Measurements from ENCODE around the gene PSME3. TPM values are rescaled to one million over a fixed set of nuclear protein-coding genes. Genes with fewer than 3 reads are reported as not detected.

Gene PSME3
- total RNA-seq, 1 experiment from 2014 or later = 120 TPM

DNA sequence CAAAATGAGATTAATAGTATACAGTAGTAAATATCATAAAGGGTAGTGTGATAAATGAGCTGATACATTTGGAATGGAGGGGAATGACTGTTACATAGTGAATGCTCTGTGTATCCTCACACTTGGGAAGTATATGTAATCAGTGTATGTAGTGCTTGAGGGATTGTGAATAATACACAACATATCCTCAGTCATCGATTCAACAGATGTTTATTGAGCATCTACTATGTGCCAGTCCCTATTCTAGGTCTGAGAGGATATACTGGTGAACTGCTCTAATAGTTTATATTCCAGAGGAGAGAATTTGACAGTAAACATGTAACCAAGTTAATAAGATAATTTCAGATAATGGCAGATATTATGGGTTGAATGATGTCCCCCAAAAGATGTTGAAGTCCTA is 5.7 kb upstream of the PSME3 start:
- Histone ChIP-seq H3K4me1 (ENCODE audit: insufficient read depth, low read length, poor library complexity, severe bottlenecking) (no peaks in the 10 kb centered on the region), H3K27ac (ENCODE audit: low read depth, low read length, poor library complexity, severe bottlenecking) (no peak overlapping the region), H3K36me3 (ENCODE audit: insufficient read depth, low read length, poor library complexity, severe bottlenecking) (no peaks in the 10 kb centered on the region), H3K9me3 (ENCODE audit: low read depth, low read length, poor library complexity, severe bottlenecking) (no peaks in the 10 kb centered on the region), H3K27me3 (replicated peaks; ENCODE audit: insufficient read depth, low read depth, low read length, poor library complexity) (no peaks in the 10 kb centered on the region), H3K4me3 (ENCODE audit: low read depth, low read length, poor library complexity, severe bottlenecking) (no peak overlapping the region)
- TF ChIP-seq, protein P1, sequence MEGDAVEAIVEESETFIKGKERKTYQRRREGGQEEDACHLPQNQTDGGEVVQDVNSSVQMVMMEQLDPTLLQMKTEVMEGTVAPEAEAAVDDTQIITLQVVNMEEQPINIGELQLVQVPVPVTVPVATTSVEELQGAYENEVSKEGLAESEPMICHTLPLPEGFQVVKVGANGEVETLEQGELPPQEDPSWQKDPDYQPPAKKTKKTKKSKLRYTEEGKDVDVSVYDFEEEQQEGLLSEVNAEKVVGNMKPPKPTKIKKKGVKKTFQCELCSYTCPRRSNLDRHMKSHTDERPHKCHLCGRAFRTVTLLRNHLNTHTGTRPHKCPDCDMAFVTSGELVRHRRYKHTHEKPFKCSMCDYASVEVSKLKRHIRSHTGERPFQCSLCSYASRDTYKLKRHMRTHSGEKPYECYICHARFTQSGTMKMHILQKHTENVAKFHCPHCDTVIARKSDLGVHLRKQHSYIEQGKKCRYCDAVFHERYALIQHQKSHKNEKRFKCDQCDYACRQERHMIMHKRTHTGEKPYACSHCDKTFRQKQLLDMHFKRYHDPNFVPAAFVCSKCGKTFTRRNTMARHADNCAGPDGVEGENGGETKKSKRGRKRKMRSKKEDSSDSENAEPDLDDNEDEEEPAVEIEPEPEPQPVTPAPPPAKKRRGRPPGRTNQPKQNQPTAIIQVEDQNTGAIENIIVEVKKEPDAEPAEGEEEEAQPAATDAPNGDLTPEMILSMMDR (conservative IDR thresholded peaks at IDR 0.05; ENCODE audit: low read depth, low read length) = no peak
- no peak for TF ChIP-seq EZH2 (IDR thresholded peaks at IDR 0.05; ENCODE audit: borderline replicate concordance, low read depth, low read length, poor library complexity, severe bottlenecking)
- POLR2A ChIA-PET (ENCODE audit: low non-redundant PET) = no interaction called here
- no TSS peak for BruUV-seq (replicated peaks)
- no peak for DNase-seq (ENCODE audit: low spot score)
- intact Hi-C loops (cut with micrococcal nuclease; ENCODE audit: unreplicated experiment) = loop anchor here (10.0 kb wide), 1 partner anchor 103 kb away; no protein-coding TSS in a partner anchor
- CTCF ChIA-PET = no interaction called here

DNA sequence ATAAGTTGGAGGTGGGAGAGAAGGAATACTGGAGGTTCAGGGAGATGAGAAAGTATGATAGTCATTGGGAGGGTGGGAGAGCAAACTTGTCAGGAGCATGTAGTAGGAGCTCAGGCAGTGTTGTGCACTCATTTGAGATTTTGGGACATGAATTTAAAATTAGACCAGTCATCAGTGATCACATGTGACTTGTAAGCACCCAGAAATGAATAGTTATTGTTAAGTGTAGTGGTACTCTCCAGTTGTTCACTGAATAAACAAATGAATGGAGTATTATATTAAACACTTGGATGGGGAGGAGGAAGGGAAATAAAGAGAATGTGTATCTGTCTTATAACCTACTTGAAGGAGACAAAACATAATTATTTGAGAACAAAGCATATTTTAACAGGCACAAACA is 2.2 kb upstream of the PSME3 start:
- H3K4me1 ChIP-seq (ENCODE audit: insufficient read depth, low read length, poor library complexity, severe bottlenecking) = peaks cover 9% of the 10 kb centered on the region
- no peaks in the 10 kb centered on the region for H3K36me3 ChIP-seq (ENCODE audit: insufficient read depth, low read length, poor library complexity, severe bottlenecking)
- BruUV-seq (replicated peaks) = no TSS peak
- intact Hi-C loops (cut with micrococcal nuclease; ENCODE audit: unreplicated experiment) = no loop called here
- POLR2A ChIA-PET (ENCODE audit: low non-redundant PET) = no interaction called here
- H3K27me3 ChIP-seq (replicated peaks; ENCODE audit: insufficient read depth, low read depth, low read length, poor library complexity) = no peaks in the 10 kb centered on the region
- no peak for DNase-seq (ENCODE audit: low spot score)
- no peak overlapping the region for H3K4me3 ChIP-seq (ENCODE audit: low read depth, low read length, poor library complexity, severe bottlenecking)
- TF ChIP-seq, protein P1 (conservative IDR thresholded peaks at IDR 0.05; ENCODE audit: low read depth, low read length) = no peak
- no peak for TF ChIP-seq EZH2 (IDR thresholded peaks at IDR 0.05; ENCODE audit: borderline replicate concordance, low read depth, low read length, poor library complexity, severe bottlenecking)
- H3K9me3 ChIP-seq (ENCODE audit: low read depth, low read length, poor library complexity, severe bottlenecking) = no peaks in the 10 kb centered on the region
- no peak overlapping the region for H3K27ac ChIP-seq (ENCODE audit: low read depth, low read length, poor library complexity, severe bottlenecking)
- CTCF ChIA-PET = no interaction called here

DNA sequence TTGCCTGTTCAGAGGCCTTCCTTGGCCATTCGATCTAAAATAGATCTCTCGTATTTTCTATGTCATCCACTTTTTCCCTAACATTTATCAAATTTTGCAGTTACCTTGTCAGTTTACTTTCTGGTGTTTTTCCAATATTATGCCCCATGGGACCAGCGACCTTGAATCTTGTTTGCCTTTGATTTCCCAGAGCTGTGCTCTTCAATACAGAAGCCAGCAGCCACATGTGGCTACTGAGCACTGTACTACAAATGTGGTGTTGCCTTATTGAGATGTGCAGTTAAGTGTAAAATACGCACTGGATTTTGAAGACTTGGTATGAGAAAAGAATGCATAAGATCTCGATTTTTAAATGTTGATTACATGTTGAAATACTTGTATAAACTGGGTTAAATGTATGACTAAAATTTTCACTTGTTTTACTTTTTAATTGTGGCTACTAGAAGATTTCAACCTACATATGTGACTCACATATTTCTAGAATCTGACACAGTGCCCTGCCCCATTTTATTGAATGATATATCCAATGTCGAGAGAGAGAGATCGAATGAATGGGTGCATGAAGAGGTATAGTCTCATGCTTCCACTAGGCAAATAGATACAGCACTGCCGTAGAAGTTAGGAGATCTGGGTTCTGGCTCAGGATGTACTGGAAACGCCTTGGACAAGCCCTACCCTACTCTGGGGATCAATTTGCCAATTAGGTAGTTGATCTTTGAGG is 824 bp upstream of the PSME3 start:
- H3K27ac ChIP-seq (ENCODE audit: low read depth, low read length, poor library complexity, severe bottlenecking) = peak overlapping the region; percentile 95
- peaks cover 9% of the 10 kb centered on the region for H3K4me1 ChIP-seq (ENCODE audit: insufficient read depth, low read length, poor library complexity, severe bottlenecking)
- H3K27me3 ChIP-seq (replicated peaks; ENCODE audit: insufficient read depth, low read depth, low read length, poor library complexity) = no peaks in the 10 kb centered on the region
- H3K4me3 ChIP-seq (ENCODE audit: low read depth, low read length, poor library complexity, severe bottlenecking) = peak overlapping the region; percentile 79
- TF ChIP-seq, protein P1 (conservative IDR thresholded peaks at IDR 0.05; ENCODE audit: low read depth, low read length) = no peak
- no peak for TF ChIP-seq EZH2 (IDR thresholded peaks at IDR 0.05; ENCODE audit: borderline replicate concordance, low read depth, low read length, poor library complexity, severe bottlenecking)
- no peaks in the 10 kb centered on the region for H3K9me3 ChIP-seq (ENCODE audit: low read depth, low read length, poor library complexity, severe bottlenecking)
- H3K36me3 ChIP-seq (ENCODE audit: insufficient read depth, low read length, poor library complexity, severe bottlenecking) = no peaks in the 10 kb centered on the region
- intact Hi-C loops (cut with micrococcal nuclease; ENCODE audit: unreplicated experiment) = no loop called here
- no peak for DNase-seq (ENCODE audit: low spot score)
- POLR2A ChIA-PET (ENCODE audit: low non-redundant PET) = no interaction called here
- CTCF ChIA-PET = no interaction called here
- TSS peak; percentile 82 for BruUV-seq (replicated peaks)

Data from A673 (cell line).